GM12892 (cell line): ENCODE results near the gene CACNB4.

Experiments used
- POLR2A ChIP-seq: IDR thresholded peaks from 2 replicates; pipeline ENCODE4 v1.6.1; 2011; ENCODE audit warnings: low read depth, low read length, control low read depth
- POLR2AphosphoS5 ChIP-seq: IDR thresholded peaks from 2 replicates; pipeline ENCODE4 v1.6.1; 2011; ENCODE audit warnings: low read depth, low read length, control low read depth

- TF ChIP-seq POLR2A: no peak
- no peak for TF ChIP-seq POLR2AphosphoS5
Observed at GRCh38 chr2:152015552-152015951, 83.3 kb downstream of the CACNB4 start.
